Measurements from ENCODE around the gene PTPN4.

- TF ChIP-seq, protein P1, sequence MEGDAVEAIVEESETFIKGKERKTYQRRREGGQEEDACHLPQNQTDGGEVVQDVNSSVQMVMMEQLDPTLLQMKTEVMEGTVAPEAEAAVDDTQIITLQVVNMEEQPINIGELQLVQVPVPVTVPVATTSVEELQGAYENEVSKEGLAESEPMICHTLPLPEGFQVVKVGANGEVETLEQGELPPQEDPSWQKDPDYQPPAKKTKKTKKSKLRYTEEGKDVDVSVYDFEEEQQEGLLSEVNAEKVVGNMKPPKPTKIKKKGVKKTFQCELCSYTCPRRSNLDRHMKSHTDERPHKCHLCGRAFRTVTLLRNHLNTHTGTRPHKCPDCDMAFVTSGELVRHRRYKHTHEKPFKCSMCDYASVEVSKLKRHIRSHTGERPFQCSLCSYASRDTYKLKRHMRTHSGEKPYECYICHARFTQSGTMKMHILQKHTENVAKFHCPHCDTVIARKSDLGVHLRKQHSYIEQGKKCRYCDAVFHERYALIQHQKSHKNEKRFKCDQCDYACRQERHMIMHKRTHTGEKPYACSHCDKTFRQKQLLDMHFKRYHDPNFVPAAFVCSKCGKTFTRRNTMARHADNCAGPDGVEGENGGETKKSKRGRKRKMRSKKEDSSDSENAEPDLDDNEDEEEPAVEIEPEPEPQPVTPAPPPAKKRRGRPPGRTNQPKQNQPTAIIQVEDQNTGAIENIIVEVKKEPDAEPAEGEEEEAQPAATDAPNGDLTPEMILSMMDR (IDR thresholded peaks at IDR 0.05), result no peak
- no peak for TF ChIP-seq POLR2AphosphoS5 (IDR thresholded peaks at IDR 0.05)
- TF ChIP-seq POLR2A (IDR thresholded peaks at IDR 0.05), result no peak
- no peak for TF ChIP-seq EP300 (IDR thresholded peaks at IDR 0.05)
These were observed 38.3 kb upstream of the PTPN4 start for GRCh38 chr2:119721462-119721861.
